IPS-18c (cell line): ENCODE data around the gene ARAP1.
A peak's percentile ranks its signal among the peaks of the same experiment; 100 is the strongest.

Experiments
- H3K4me3 ChIP-seq: 2 replicates; pipeline ENCODE4 v1.7.0; 2013; ENCODE audit warnings: low read depth, mild to moderate bottlenecking, low read length, moderate library complexity; ENCODE audit not compliant: insufficient read depth
- H3K9me3 ChIP-seq: one replicate; pipeline ENCODE4 v1.6.1; 2013; ENCODE audit warnings: mild to moderate bottlenecking, low read length, moderate library complexity; ENCODE audit not compliant: control insufficient read depth, insufficient read depth

Gene ARAP1

DNA sequence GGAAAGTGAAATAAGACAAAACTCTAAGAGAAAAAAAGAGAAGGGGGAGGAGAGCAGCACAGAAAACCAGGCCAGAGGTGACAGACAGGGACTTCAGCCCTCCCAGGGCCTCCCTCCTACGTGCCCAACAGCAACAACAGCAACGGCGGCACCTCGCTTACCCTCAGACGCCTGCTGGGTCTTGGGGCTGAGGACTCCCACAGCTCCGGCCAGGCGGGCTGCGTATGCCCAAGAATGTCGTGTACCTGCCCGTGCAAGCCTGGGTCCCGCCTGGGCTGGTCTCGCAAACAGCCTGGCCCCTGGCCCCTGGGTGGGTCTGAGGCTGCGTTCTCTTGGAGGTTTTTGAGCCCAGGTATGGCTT lies 30.5 kb downstream of the ARAP1 start:
- no peaks in the 10 kb centered on the region for H3K9me3 ChIP-seq
- H3K4me3 ChIP-seq = no peak overlapping the region

DNA sequence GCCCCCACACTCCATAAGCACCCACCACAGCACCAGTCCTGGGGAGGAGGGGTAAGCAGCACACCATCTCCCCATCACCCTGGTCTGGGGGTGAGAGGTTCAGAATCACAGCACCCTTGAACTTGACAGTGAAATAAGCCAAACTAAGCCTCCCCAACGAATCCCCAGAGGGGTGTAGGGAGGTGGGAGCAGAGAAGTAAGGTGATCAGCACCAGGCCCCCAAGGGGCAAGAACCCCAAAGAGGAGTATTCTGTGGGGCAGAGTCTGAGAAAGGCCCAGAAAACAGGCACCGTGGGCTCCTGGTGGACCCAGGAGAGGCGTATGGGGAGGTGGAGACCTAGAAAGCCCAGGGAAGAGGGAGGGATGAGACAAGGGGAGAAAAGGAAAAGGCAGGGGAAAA lies 30.9 kb downstream of the ARAP1 start:
- no peak overlapping the region for H3K4me3 ChIP-seq
- H3K9me3 ChIP-seq = no peaks in the 10 kb centered on the region

DNA sequence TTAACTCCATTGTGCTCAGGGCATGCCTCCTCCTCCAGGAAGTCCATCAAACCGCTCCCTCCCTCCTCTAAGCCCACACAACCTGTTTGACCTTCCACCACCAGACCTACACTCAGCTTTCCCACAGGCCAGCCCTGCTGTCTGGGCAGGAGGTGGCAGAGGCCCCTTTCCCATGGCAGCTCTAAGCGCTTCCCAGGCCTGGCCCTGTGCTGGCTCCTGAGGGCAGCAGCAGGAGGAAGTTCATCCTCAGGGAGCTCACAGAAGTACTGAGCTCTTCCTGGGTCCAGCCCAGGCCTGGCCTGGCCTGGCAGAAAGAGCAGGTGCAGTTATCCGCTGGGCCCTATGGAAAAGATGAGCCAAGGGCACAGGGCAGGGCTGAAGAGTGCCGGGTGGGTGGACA lies 31.4 kb downstream of the ARAP1 start:
- H3K4me3 ChIP-seq = no peak overlapping the region

DNA sequence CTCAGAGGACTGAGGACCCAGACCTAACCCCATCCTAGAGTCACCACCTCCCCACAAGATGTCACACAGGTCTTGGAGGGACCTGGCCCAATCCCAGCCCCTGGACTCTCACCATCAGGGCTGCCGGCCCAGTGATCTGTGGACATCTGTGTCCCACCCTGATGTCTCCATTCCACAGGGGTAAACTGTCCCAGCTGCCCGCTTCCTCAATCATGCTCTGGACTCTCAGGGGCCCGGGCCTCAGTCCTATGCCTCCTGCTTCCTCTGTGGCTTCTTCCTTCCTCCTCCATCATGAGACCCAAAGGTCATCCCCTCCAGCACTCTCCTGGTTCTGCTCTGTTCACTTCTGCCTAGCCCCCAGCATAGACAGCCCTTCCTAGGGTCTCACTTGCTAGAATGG lies 32.2 kb downstream of the ARAP1 start:
- Histone ChIP-seq H3K9me3 (no peaks in the 10 kb centered on the region), H3K4me3 (no peak overlapping the region)

More for the DNA sequence above, 31.4 kb downstream of the ARAP1 start:
- no peaks in the 10 kb centered on the region for H3K9me3 ChIP-seq

DNA sequence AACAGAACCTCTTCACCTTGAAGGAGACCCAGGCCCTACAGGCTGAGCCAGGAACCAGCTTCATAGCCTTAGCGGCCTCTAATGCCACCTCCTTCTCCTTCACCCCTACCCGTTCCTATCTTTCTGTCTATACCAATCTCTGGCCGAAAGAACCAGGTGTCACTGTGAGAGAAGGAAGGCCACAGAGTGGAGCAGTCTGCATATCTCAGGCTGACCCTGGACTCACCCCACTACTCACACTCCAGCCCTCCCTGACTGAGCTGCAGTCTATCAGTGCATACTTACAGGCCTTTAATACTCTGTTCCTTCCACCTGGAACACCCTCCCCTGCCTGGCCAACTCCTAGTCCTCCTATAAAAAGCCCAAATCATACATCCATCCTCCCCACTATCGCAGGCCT lies 32.7 kb downstream of the ARAP1 start:
- no peak overlapping the region for H3K4me3 ChIP-seq
- H3K9me3 ChIP-seq = no peaks in the 10 kb centered on the region

DNA sequence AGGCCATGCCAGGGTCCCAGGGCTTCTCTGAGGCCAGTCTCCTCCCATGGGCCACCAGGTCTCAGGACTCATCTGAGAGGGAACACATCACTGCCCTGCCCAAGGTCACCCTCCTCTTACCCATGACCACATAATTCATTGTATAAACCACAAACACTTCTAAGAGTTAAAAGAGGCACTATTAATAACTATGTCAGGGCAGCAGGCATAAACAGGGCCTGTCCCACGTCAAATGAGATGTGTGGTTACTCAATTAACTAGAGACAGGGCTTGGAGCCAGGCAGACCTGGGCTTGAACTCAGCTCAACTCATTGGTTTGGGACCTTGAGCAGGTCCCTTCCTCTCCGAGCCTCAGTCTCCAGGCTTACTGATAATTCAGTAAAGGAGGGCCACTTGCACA lies 33.1 kb downstream of the ARAP1 start:
- H3K4me3 ChIP-seq = no peak overlapping the region

DNA sequence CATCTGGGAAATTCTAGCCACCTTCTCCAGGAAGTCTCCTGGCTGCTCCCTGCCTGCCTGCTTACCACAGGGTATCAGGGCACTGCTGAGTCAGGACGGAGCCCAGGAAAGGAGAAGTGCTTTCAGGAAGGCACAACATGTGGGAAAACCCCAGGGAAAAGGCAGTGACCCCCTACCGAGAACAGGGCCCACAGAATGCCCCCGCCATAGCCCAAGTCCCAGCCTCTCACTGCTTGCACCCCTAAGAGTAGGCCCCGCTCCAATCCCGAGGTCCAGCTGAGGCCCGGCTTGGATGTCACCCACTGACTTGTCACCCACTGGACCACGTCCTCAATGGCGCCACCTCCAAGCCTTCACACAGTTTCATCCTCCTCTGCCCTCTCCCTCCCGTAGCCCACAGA lies 34.1 kb downstream of the ARAP1 start:
- H3K4me3 ChIP-seq = no peak overlapping the region
- H3K9me3 ChIP-seq = no peaks in the 10 kb centered on the region

More for the DNA sequence above, 33.1 kb downstream of the ARAP1 start:
- no peaks in the 10 kb centered on the region for H3K9me3 ChIP-seq

DNA sequence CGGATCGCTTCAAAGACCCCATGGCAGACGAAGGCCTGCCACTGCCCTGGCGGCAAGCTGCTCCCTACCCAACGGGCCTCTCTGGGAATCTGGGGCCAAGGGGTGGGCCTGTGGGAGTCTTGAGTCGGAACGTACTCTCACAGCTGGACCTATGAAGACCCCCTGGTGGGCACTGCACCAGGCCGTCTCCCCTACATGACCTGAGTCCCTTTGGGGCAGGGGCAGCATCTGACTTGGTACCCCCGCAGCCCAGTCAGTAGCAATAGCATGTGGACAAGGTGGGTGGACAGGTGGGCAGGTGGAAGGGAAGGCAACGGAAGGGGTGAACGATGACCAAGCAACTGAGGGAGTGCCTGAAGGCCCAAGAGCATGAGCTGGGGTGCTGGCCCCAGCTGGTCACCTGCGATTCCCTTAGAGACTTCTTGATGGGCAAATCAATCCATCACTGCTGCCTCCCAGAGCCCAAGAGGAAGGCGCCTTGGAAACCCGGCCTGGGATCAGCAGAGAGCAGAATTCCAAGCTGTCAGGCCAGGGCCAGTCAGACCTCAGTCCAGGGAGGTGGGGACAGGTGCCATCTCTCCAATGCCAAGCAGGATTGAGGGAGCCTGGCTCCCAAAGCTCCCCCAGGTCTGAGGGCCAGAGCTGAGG lies 35.3 kb downstream of the ARAP1 start:
- Histone ChIP-seq H3K4me3 (no peak overlapping the region), H3K9me3 (no peaks in the 10 kb centered on the region)

DNA sequence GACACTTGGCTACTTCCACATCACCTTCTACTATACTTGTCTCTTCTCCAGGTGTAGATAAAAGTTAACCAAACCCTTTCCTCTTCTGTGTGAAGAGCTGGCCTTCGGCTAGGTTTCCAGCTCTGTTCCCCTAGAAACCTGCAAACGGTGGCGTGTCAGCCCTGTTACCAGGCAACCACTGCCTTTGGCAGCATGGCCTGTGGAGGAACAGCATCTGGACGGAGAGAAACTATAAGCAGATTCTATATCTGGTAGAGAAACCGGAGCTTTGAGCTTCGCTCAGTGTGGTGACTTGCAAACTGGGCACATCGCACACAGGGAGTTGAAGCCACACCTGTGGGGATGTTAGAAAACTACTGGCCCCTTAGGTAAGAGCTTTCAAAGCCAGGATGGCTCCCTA lies 35.9 kb downstream of the ARAP1 start:
- Histone ChIP-seq H3K9me3 (no peaks in the 10 kb centered on the region), H3K4me3 (no peak overlapping the region)

DNA sequence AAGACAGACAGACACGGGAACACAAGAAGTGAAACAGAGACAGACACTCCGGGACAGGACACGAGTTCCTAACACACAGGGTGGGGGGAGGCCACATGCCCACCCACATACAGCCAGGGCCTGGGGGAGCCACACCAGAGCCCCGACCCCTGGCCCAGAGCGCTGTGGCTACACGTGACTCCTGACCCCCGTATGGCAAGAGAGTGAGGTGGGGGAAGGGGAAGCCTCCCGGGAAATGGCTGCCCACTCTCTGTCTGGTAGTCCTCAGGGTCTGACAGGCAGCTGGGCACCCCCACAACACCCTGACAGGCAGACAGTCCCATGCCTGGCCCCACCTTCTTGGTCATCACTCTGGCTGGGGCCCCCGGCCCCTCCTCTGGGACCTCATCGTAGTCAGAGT lies 39.4 kb downstream of the ARAP1 start:
- Histone ChIP-seq H3K4me3 (no peak overlapping the region), H3K9me3 (no peaks in the 10 kb centered on the region)

DNA sequence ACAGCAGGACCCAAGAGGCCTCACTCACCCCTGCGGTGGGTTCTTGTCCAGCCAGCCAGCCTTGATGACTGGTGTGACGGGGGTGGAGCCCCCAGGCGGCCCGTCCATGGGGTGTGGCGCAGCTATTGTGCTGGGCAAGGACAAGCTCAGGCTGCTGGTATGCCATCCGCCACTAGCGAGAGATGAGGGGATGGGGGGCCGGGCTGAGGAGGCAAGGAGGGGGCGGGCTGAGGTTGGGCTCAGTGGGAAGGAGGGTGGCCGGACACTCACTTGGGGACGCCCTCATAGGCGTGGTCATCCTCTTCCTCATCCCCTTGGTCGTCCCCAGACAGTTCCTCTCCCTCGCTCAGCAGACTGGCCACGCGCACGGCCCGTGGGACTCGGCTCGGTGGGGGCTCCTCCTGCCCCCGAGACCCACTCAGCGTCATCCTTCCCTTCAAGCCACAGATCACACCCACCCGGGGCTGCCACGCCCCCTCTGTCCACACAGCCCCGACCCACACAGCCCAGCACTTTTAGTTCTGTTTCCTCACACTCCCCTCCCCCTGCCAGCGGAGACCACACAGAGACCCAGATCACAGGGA lies 39.9 kb downstream of the ARAP1 start:
- H3K4me3 ChIP-seq = no peak overlapping the region
- no peaks in the 10 kb centered on the region for H3K9me3 ChIP-seq

DNA sequence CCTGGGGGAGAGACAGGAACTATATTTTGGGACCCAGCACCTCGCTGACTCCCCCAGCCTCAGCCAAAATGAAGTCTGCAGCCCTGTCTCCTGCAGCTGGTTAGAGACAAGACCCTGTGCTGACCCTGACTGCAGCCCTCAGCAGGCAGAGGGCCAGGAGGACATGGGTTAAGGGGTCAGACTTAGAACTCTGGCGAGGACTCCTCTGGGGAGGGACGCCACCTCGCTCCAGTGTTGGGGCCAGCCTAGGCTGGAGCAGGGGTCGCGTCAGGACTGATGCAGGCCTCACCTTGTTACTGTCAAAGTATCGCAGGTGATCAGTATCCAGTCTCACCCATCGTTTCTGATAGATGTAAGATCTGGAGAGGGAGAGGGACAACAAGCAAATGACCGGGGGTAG lies 41.1 kb downstream of the ARAP1 start:
- H3K9me3 ChIP-seq = no peaks in the 10 kb centered on the region
- H3K4me3 ChIP-seq = no peak overlapping the region

DNA sequence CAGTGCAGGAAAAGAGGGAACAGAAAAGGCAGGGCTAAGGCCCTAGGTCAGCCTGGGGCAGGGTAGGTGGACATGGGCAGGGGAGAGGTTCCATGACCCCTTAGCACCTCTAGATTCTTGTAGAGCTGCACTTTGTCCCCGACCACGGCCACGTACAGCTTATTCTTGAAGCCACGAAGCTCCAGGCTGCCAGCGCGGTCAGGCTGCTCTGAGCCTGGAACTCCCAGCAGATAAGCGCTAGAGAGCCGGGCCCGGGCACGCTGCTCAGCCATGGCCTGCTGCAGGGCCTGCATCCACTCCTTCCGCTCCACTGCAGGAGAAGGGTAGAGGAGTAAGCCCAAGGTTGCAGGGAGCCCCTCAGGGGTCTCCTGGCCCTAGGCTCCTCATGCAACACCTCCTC lies 41.9 kb downstream of the ARAP1 start:
- Histone ChIP-seq H3K4me3 (no peak overlapping the region), H3K9me3 (no peaks in the 10 kb centered on the region)

DNA sequence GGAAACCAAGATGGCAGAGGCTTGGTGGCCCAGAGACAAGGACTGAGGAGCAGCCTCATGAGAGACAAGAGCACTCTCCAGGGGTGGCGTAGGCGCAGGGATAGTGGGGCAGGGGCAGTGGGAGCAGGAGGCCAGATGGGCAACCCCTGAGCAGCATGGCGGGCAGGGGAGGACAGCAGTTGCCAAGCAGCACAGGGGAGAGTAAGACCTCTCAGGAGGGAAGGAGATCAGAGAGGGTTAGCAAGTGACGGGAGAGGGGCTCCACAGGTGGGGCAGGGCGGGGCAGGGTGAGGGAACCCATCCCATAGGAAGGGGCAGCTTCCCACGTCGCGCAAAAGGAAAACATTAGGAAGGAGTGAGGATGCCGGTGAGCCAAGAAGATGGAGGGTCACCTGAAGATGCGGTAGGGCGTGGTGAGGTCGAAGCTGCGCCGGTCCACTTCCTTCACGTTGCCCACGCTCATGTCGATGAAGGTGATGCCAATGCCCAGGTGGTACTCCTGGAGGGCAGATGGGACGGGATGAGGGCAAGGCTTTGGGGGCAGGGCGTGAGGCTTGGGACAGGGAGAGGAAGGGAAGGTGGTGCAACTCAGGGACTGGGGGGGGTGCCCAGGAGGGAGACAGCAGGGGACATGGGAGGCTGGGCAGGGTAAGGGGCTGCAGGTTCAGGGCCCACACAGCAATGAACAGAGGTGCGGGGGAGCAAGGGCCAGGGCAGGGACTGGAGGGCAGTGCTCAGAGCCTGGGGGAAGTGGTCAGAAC lies 42.5 kb downstream of the ARAP1 start:
- no peaks in the 10 kb centered on the region for H3K9me3 ChIP-seq

DNA sequence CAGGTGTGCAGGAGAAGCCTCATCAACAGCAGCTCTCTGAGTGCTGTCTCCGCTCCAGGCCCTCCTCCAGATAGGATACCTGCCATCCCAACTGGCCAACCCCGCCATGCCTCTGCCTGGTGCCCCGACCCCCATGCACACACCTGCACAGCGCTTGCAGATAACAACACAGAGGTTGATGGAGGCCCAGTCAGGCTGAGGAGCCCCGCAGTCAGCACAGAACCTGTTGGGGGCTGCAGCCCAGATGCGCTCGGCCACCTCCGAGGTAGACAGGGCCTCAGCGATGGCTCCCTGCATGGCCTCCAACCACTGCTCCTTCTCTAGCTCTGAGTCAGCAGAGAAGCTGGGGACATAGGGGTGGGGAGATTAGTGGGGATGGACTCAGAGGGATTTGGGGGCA lies 45.2 kb downstream of the ARAP1 start:
- Histone ChIP-seq H3K4me3 (no peak overlapping the region), H3K9me3 (no peaks in the 10 kb centered on the region)

More for the DNA sequence above, 42.5 kb downstream of the ARAP1 start:
- no peak overlapping the region for H3K4me3 ChIP-seq

DNA sequence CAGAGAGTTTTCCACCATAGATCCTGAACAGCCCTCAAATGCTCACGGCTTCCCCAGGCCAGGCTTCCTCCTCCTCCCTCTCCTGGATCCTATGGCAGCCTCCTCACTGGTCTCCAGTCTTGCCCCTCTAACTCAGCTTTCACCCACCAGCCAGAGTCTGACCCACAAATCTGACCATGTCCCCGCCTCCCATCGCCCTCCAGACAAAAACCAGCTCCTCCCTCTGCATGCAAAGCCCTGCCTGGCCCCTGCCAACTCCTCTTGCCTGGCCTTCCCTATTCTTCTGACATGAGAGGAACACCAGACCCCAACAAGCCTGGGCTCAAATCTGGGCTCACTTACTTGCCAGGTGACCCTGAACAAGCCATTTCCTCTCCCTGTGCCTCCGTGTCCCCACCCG lies 45.6 kb downstream of the ARAP1 start:
- Histone ChIP-seq H3K4me3 (no peak overlapping the region), H3K9me3 (no peaks in the 10 kb centered on the region)

DNA sequence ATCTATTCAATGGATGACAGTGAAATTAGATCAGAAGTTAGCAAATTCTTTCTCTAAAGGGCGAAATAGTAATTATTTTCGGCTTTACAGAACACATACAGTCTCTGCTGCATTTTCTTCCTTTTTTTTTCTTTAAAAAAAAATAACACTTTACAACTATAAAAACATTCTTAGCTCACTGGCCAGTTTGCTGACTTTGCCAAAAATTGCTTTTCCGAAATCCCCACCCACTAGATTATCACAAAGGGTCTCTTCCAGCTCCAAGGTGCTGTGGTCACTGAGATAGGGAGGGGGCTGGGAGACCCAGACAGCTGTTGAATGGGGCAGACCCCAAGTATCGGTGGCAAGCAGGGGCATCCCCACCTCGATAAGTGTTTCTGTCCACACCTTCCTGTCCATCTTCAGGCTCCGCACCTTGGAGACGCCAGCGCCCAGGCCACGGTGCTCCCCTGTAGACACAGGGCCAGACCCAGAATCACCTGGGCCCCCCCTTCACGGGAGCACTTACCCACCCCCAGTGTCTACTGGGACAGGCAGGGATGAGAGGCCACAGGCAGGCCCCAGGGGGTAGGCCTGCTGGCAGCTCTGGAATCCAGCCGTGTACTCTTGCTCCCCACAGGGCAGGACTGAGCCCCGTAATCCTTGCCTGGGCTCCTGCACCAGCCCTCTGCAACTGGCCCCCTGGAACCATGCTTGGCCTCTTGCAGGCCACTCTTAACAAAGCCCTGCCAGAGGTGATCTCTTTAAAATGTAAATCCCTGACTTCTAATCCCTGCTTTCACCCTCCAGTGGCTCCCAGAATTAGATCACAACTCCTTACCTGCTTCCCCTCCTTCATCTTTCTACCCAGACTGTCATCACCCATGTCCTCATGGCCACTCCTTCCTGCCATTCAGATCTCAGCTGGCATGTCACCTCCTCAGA lies 46.5 kb downstream of the ARAP1 start:
- 0 out of 2 replicates have a peak overlapping the region, but pooled peaks have one; percentile 20 for H3K4me3 ChIP-seq
- H3K9me3 ChIP-seq = no peaks in the 10 kb centered on the region
